Thyroid gland (tissue), 4 donors: ENCODE measurements around the gene ZNF473. TPM values are rescaled to one million over a fixed set of nuclear protein-coding genes. Genes with fewer than 3 reads are reported as not detected.

Source experiments
- DNase-seq, 2 donors: peaks; one replicate each; pipeline ENCODE4 v3.0.0-alpha.2; 2019
- H3K27ac ChIP-seq, 3 donors: fragments of 200-600 bp; sonication (generic); 1 replicate in 2 of 3; 2 replicates in 1 of 3; pipeline ENCODE4 v1.5.1; 2016 to 2019; ENCODE audit warnings: mild to moderate bottlenecking in 1 of 3, moderate library complexity in 1 of 3
- H3K27me3 ChIP-seq: fragments of 200-600 bp; sonication (generic); one replicate; pipeline ENCODE4 v1.5.1; 2019
- H3K36me3 ChIP-seq, 2 donors: fragments of 200-600 bp; sonication (generic); one replicate each; pipeline ENCODE4 v1.5.1; 2016 to 2019
- H3K4me1 ChIP-seq, 2 donors: fragments of 200-600 bp; sonication (generic); one replicate each; pipeline ENCODE4 v1.5.1; 2017 to 2019
- H3K4me3 ChIP-seq, 3 donors: fragments of 200-600 bp; sonication (generic); replicated peaks in 1 of 3; 1 replicate in 2 of 3; 2 replicates in 1 of 3; pipeline ENCODE4 v1.5.1; 2016; ENCODE audit warnings: mild to moderate bottlenecking in 1 of 3
- H3K9me3 ChIP-seq: fragments of 200-600 bp; sonication (generic); one replicate; pipeline ENCODE4 v1.5.1; 2017
- CTCF ChIP-seq, 6 experiments: fragments of 200-600 bp in 3 of 6; fragments of 450-650 bp in 3 of 6; sonication (generic) in 3 of 6; IDR thresholded peaks; one replicate each; pipeline ENCODE4 v1.5.1; 2016 to 2019; ENCODE audit warnings: antibody characterized with exemption in 6 of 6, mild to moderate bottlenecking in 2 of 6, inconsistent platforms in 1 of 6, moderate library complexity in 1 of 6
- POLR2A ChIP-seq, 2 donors: fragments of 450-650 bp; IDR thresholded peaks; one replicate each; pipeline ENCODE4 v1.6.1; 2017; ENCODE audit warnings: antibody characterized with exemption in 2 of 2, mild to moderate bottlenecking in 2 of 2, moderate library complexity in 1 of 2
- WGBS, 2 donors: methylation state at CpG; one replicate each; pipeline ENCODE4 v1.1.5; 2017; 5-methylcytosine and 5-hydroxymethylcytosine counted together
- intact Hi-C: fragments of 100-400 bp; cut with DNase I; formaldehyde crosslinking; loops from one replicate; pipeline ENCODE4 v1.15.1; 2023
- total RNA-seq, 4 donors: library from RNA; depleted of rRNA; stranded (reverse); fragments of >200 nt; gene quantifications; one replicate each; pipeline ENCODE4 v1.2.3, GENCODE V29; 2016

Gene ZNF473
- total RNA-seq, 4 donors from 2014 or later = 7.7 to 15.5 (median 10.5) TPM

GRCh38 chr19:50043967-50044366, 18.2 kb downstream of the ZNF473 start:
- no peaks in the 10 kb centered on the region for H3K27me3 ChIP-seq
- no peak for DNase-seq
- no peak overlapping the region for H3K4me3 ChIP-seq
- peaks cover 60 to 68% of the 10 kb centered on the region in 2 donors for H3K36me3 ChIP-seq
- H3K4me1 ChIP-seq = no peaks in the 10 kb centered on the region
- WGBS, 2 donors = 98% methylated on average over 2 of the region's 2 CpGs
- H3K9me3 ChIP-seq = no peaks in the 10 kb centered on the region
- no peak overlapping the region for H3K27ac ChIP-seq
- intact Hi-C loops = no loop called here
- no peak for TF ChIP-seq POLR2A (IDR thresholded peaks at IDR 0.05)
- TF ChIP-seq CTCF (IDR thresholded peaks at IDR 0.05) = no peak

GRCh38 chr19:50044922-50045321, 19.1 kb downstream of the ZNF473 start:
- Histone ChIP-seq H3K27me3 (no peaks in the 10 kb centered on the region), H3K4me1 (no peaks in the 10 kb centered on the region), H3K9me3 (no peaks in the 10 kb centered on the region), H3K27ac (no peak overlapping the region), H3K36me3 (peaks cover 50 to 58% of the 10 kb centered on the region in 2 donors), H3K4me3 (no peak overlapping the region)
- intact Hi-C loops = no loop called here
- TF ChIP-seq POLR2A (IDR thresholded peaks at IDR 0.05) = no peak
- TF ChIP-seq CTCF (IDR thresholded peaks at IDR 0.05) = no peak
- WGBS, 2 donors = 95 to 96% methylated on average over 7 of the region's 7 CpGs
- no peak for DNase-seq

- TF ChIP-seq CTCF (IDR thresholded peaks at IDR 0.05) = peak; percentile 61 to 92 (median 89)
- no peak for TF ChIP-seq POLR2A (IDR thresholded peaks at IDR 0.05)
- H3K9me3 ChIP-seq = no peaks in the 10 kb centered on the region
- WGBS, 2 donors = 45 to 61% methylated on average over 10 to 14 of the region's 14 CpGs
- no peak overlapping the region for H3K27ac ChIP-seq
- no peak overlapping the region for H3K4me3 ChIP-seq
- peak; percentile 80 to 82 for DNase-seq
- peaks cover 4 to 11% of the 10 kb centered on the region in 2 donors for H3K4me1 ChIP-seq
- peaks cover 37 to 40% of the 10 kb centered on the region in 2 donors for H3K36me3 ChIP-seq
- intact Hi-C loops = no loop called here
- no peaks in the 10 kb centered on the region for H3K27me3 ChIP-seq
These were observed 21.1 kb downstream of the ZNF473 start for GRCh38 chr19:50046649-50047503.

- DNase-seq = no peak
- Histone ChIP-seq H3K27ac (no peak overlapping the region), H3K4me1 (peaks cover 4 to 11% of the 10 kb centered on the region in 2 donors), H3K27me3 (no peaks in the 10 kb centered on the region), H3K9me3 (no peaks in the 10 kb centered on the region), H3K4me3 (no peak overlapping the region), H3K36me3 (peaks cover 29 to 32% of the 10 kb centered on the region in 2 donors)
- no peak for TF ChIP-seq CTCF (IDR thresholded peaks at IDR 0.05)
- no peak for TF ChIP-seq POLR2A (IDR thresholded peaks at IDR 0.05)
- WGBS, 2 donors = 90 to 93% methylated on average over 4 of the region's 4 CpGs
- intact Hi-C loops = no loop called here
These were observed 21.9 kb downstream of the ZNF473 start for GRCh38 chr19:50047671-50048070.
